ENCODE data around the gene HOXB7.

The HOXB7 gene

GRCh38 chr17:48579760-48580554 is 30.9 kb downstream of the HOXB7 start:
- Histone ChIP-seq H3K9me3 (ENCODE audit: control insufficient read depth, insufficient read depth, low read length) (no peaks in the 10 kb centered on the region), H3K27me3 (ENCODE audit: control insufficient read depth, insufficient read depth, low read length) (peaks cover 100% of the 10 kb centered on the region), H3K27ac (ENCODE audit: low read depth, low read length) (no peak overlapping the region), H3K36me3 (ENCODE audit: control insufficient read depth, insufficient read depth, low read length) (no peaks in the 10 kb centered on the region), H3K9ac (ENCODE audit: low read depth, low read length) (no peak overlapping the region), H3K4me3 (ENCODE audit: low read depth, low read length) (no peak overlapping the region), H3K4me1 (ENCODE audit: control insufficient read depth, insufficient read depth, low read length) (no peaks in the 10 kb centered on the region)

GRCh38 chr17:48579471-48579759 is 31.4 kb downstream of the HOXB7 start:
- Histone ChIP-seq H3K36me3 (ENCODE audit: control insufficient read depth, insufficient read depth, low read length) (no peaks in the 10 kb centered on the region), H3K4me1 (ENCODE audit: control insufficient read depth, insufficient read depth, low read length) (no peaks in the 10 kb centered on the region), H3K9ac (ENCODE audit: low read depth, low read length) (no peak overlapping the region), H3K9me3 (ENCODE audit: control insufficient read depth, insufficient read depth, low read length) (no peaks in the 10 kb centered on the region), H3K4me3 (ENCODE audit: low read depth, low read length) (no peak overlapping the region), H3K27ac (ENCODE audit: low read depth, low read length) (no peak overlapping the region), H3K27me3 (ENCODE audit: control insufficient read depth, insufficient read depth, low read length) (peaks cover 100% of the 10 kb centered on the region)

- peak overlapping the region; percentile 31; the same call in 1 of the 2 replicates for H3K4me3 ChIP-seq (ENCODE audit: low read depth, low read length)
- peaks cover 6% of the 10 kb centered on the region; the same call in 1 of the 2 replicates for H3K4me1 ChIP-seq (ENCODE audit: control insufficient read depth, insufficient read depth, low read length)
- H3K9ac ChIP-seq (ENCODE audit: low read depth, low read length), result no peak overlapping the region
- no peaks in the 10 kb centered on the region for H3K36me3 ChIP-seq (ENCODE audit: control insufficient read depth, insufficient read depth, low read length)
- H3K27me3 ChIP-seq (ENCODE audit: control insufficient read depth, insufficient read depth, low read length), result peaks cover 100% of the 10 kb centered on the region
- no peaks in the 10 kb centered on the region for H3K9me3 ChIP-seq (ENCODE audit: control insufficient read depth, insufficient read depth, low read length)
- no peak overlapping the region for H3K27ac ChIP-seq (ENCODE audit: low read depth, low read length)
Observed at GRCh38 chr17:48578616-48579470, 32.0 kb downstream of the HOXB7 start.

- Histone ChIP-seq H3K4me3 (ENCODE audit: low read depth, low read length) (peak within 1 kb of the TSS; percentile 49), H3K9me3 (ENCODE audit: control insufficient read depth, insufficient read depth, low read length) (no peaks in the 10 kb centered on the region), H3K27ac (ENCODE audit: low read depth, low read length) (no peak within 1 kb of the TSS), H3K36me3 (ENCODE audit: control insufficient read depth, insufficient read depth, low read length) (no peaks in the 10 kb centered on the region), H3K4me1 (ENCODE audit: control insufficient read depth, insufficient read depth, low read length) (peaks cover 6% of the 10 kb centered on the region; the same call in 1 of the 2 replicates), H3K9ac (ENCODE audit: low read depth, low read length) (no peak within 1 kb of the TSS), H3K27me3 (ENCODE audit: control insufficient read depth, insufficient read depth, low read length) (peaks cover 100% of the 10 kb centered on the region)
Observed at GRCh38 chr17:48577946-48578615, 32.7 kb downstream of the HOXB7 start, which contains the start of gene HOXB4. HOXB4 (minus strand) TSS chr17:48578350; CDS start chr17:48578319, 31 bp downstream.

- Histone ChIP-seq H3K4me3 (ENCODE audit: low read depth, low read length) (no peak overlapping the region), H3K36me3 (ENCODE audit: control insufficient read depth, insufficient read depth, low read length) (no peaks in the 10 kb centered on the region), H3K9me3 (ENCODE audit: control insufficient read depth, insufficient read depth, low read length) (no peaks in the 10 kb centered on the region), H3K9ac (ENCODE audit: low read depth, low read length) (no peak overlapping the region), H3K4me1 (ENCODE audit: control insufficient read depth, insufficient read depth, low read length) (peaks cover 6% of the 10 kb centered on the region; the same call in 1 of the 2 replicates), H3K27me3 (ENCODE audit: control insufficient read depth, insufficient read depth, low read length) (peaks cover 100% of the 10 kb centered on the region), H3K27ac (ENCODE audit: low read depth, low read length) (no peak overlapping the region)
Observed at GRCh38 chr17:48577330-48577945, 33.4 kb downstream of the HOXB7 start.

- H3K27me3 ChIP-seq (ENCODE audit: control insufficient read depth, insufficient read depth, low read length), result peaks cover 100% of the 10 kb centered on the region
- no peaks in the 10 kb centered on the region for H3K36me3 ChIP-seq (ENCODE audit: control insufficient read depth, insufficient read depth, low read length)
- no peaks in the 10 kb centered on the region for H3K9me3 ChIP-seq (ENCODE audit: control insufficient read depth, insufficient read depth, low read length)
- no peak overlapping the region for H3K27ac ChIP-seq (ENCODE audit: low read depth, low read length)
- no peak overlapping the region for H3K9ac ChIP-seq (ENCODE audit: low read depth, low read length)
- no peak overlapping the region for H3K4me3 ChIP-seq (ENCODE audit: low read depth, low read length)
- peaks cover 6% of the 10 kb centered on the region; the same call in 1 of the 2 replicates for H3K4me1 ChIP-seq (ENCODE audit: control insufficient read depth, insufficient read depth, low read length)
Observed at GRCh38 chr17:48576479-48577309, 34.1 kb downstream of the HOXB7 start.

- Histone ChIP-seq H3K27ac (ENCODE audit: low read depth, low read length) (no peak overlapping the region), H3K27me3 (ENCODE audit: control insufficient read depth, insufficient read depth, low read length) (peaks cover 100% of the 10 kb centered on the region), H3K36me3 (ENCODE audit: control insufficient read depth, insufficient read depth, low read length) (no peaks in the 10 kb centered on the region), H3K9ac (ENCODE audit: low read depth, low read length) (no peak overlapping the region), H3K9me3 (ENCODE audit: control insufficient read depth, insufficient read depth, low read length) (no peaks in the 10 kb centered on the region), H3K4me3 (ENCODE audit: low read depth, low read length) (no peak overlapping the region), H3K4me1 (ENCODE audit: control insufficient read depth, insufficient read depth, low read length) (peaks cover 8% of the 10 kb centered on the region; the same call in 1 of the 2 replicates)
Observed at GRCh38 chr17:48575673-48576478, 34.9 kb downstream of the HOXB7 start.

- H3K27me3 ChIP-seq (ENCODE audit: control insufficient read depth, insufficient read depth, low read length), result peaks cover 100% of the 10 kb centered on the region
- H3K27ac ChIP-seq (ENCODE audit: low read depth, low read length), result no peak overlapping the region
- H3K9me3 ChIP-seq (ENCODE audit: control insufficient read depth, insufficient read depth, low read length), result no peaks in the 10 kb centered on the region
- H3K4me1 ChIP-seq (ENCODE audit: control insufficient read depth, insufficient read depth, low read length), result peaks cover 10% of the 10 kb centered on the region; the same call in 1 of the 2 replicates
- no peak overlapping the region for H3K4me3 ChIP-seq (ENCODE audit: low read depth, low read length)
- no peaks in the 10 kb centered on the region for H3K36me3 ChIP-seq (ENCODE audit: control insufficient read depth, insufficient read depth, low read length)
- H3K9ac ChIP-seq (ENCODE audit: low read depth, low read length), result no peak overlapping the region
Observed at GRCh38 chr17:48575066-48575582, 35.7 kb downstream of the HOXB7 start.

GRCh38 chr17:48574505-48575065 is 36.2 kb downstream of the HOXB7 start:
- Histone ChIP-seq H3K27me3 (ENCODE audit: control insufficient read depth, insufficient read depth, low read length) (peaks cover 100% of the 10 kb centered on the region), H3K27ac (ENCODE audit: low read depth, low read length) (no peak overlapping the region), H3K36me3 (ENCODE audit: control insufficient read depth, insufficient read depth, low read length) (no peaks in the 10 kb centered on the region), H3K9me3 (ENCODE audit: control insufficient read depth, insufficient read depth, low read length) (no peaks in the 10 kb centered on the region), H3K4me1 (ENCODE audit: control insufficient read depth, insufficient read depth, low read length) (peaks cover 14% of the 10 kb centered on the region; the same call in 1 of the 2 replicates), H3K9ac (ENCODE audit: low read depth, low read length) (no peak overlapping the region), H3K4me3 (ENCODE audit: low read depth, low read length) (no peak overlapping the region)
